ENCODE data around the gene SLC6A5.

- TF ChIP-seq CTCF (IDR thresholded peaks at IDR 0.05): no peak
- TF ChIP-seq POLR2A (IDR thresholded peaks at IDR 0.05): no peak
- no peak for TF ChIP-seq EP300 (IDR thresholded peaks at IDR 0.05)
Measured at GRCh38 chr11:20600020-20600346, 575 bp downstream of the SLC6A5 start.

All from ovary (tissue), 3 donors.